Uterus (tissue), 4 donors: ENCODE results near the gene KLHL40. TPM values are rescaled to one million over a fixed set of nuclear protein-coding genes. Genes with fewer than 3 reads are reported as not detected.

Source experiments
- DNase-seq, 2 donors: peaks; one replicate each; pipeline ENCODE4 v3.0.0-alpha.2; 2019 to 2020
- H3K27ac ChIP-seq, 2 donors: fragments of 200-600 bp; sonication (generic); 1 replicate in 1 of 2; 2 replicates in 1 of 2; pipeline ENCODE4 v1.5.1; 2016 to 2018
- H3K27me3 ChIP-seq, 2 donors: fragments of 200-600 bp; sonication (generic); one replicate each; pipeline ENCODE4 v1.5.1; 2018 to 2019; ENCODE audit warnings: control low read depth in 1 of 2
- H3K36me3 ChIP-seq, 2 donors: fragments of 200-600 bp; sonication (generic); one replicate each; pipeline ENCODE4 v1.5.1; 2019; ENCODE audit warnings: control low read depth in 1 of 2
- H3K4me1 ChIP-seq, 2 donors: fragments of 200-600 bp; sonication (generic); one replicate each; pipeline ENCODE4 v1.5.1; 2018 to 2019; ENCODE audit warnings: control low read depth in 1 of 2
- H3K4me3 ChIP-seq, 2 donors: fragments of 200-600 bp; sonication (generic); 1 replicate in 1 of 2; 2 replicates in 1 of 2; pipeline ENCODE4 v1.5.1; 2018 to 2019; ENCODE audit warnings: mild to moderate bottlenecking in 1 of 2
- H3K9me3 ChIP-seq, 2 donors: fragments of 200-600 bp; sonication (generic); one replicate each; pipeline ENCODE4 v1.5.1; 2019; ENCODE audit warnings: control low read depth in 1 of 2
- POLR2A ChIP-seq, 2 donors: fragments of 450-650 bp; IDR thresholded peaks; one replicate each; pipeline ENCODE4 v1.6.1; 2016; ENCODE audit warnings: antibody characterized with exemption in 2 of 2, mild to moderate bottlenecking in 1 of 2, moderate library complexity in 1 of 2
- intact Hi-C: fragments of 100-400 bp; cut with DNase I; formaldehyde crosslinking; loops from one replicate; pipeline ENCODE4 v1.15.1; 2023; ENCODE audit warnings: low total_unique reads
- total RNA-seq, 4 donors: library from RNA; depleted of rRNA in 3 of 4; stranded (reverse); fragments of >200 nt in 3 of 4; gene quantifications; one replicate each; pipeline versions ENCODE4 v1.1.0 to v1.2.4, GENCODE V29; 2014 to 2023
- TF ChIP-seq, protein P1 (sequence below), 4 experiments: fragments of 200-600 bp in 2 of 4; fragments of 450-650 bp in 2 of 4; sonication (generic) in 2 of 4; IDR thresholded peaks; one replicate each; pipeline ENCODE4 v1.5.1; 2016 to 2019; ENCODE audit warnings: antibody characterized with exemption in 4 of 4, mild to moderate bottlenecking in 2 of 4, moderate library complexity in 1 of 4
- donor health status: DM: yes; HTN: yes; CAD: no.

KLHL40 gene
- total RNA-seq, 4 donors from 2014 or later: not detected

GRCh38 chr3:42702066-42702951 lies 17.0 kb downstream of the KLHL40 start, which contains the start of gene HHATL:
TSS of gene HHATL (minus strand) at chr3:42702798. CDS start at chr3:42700826, 1,972 bp downstream.
- TF ChIP-seq, protein P1, sequence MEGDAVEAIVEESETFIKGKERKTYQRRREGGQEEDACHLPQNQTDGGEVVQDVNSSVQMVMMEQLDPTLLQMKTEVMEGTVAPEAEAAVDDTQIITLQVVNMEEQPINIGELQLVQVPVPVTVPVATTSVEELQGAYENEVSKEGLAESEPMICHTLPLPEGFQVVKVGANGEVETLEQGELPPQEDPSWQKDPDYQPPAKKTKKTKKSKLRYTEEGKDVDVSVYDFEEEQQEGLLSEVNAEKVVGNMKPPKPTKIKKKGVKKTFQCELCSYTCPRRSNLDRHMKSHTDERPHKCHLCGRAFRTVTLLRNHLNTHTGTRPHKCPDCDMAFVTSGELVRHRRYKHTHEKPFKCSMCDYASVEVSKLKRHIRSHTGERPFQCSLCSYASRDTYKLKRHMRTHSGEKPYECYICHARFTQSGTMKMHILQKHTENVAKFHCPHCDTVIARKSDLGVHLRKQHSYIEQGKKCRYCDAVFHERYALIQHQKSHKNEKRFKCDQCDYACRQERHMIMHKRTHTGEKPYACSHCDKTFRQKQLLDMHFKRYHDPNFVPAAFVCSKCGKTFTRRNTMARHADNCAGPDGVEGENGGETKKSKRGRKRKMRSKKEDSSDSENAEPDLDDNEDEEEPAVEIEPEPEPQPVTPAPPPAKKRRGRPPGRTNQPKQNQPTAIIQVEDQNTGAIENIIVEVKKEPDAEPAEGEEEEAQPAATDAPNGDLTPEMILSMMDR (IDR thresholded peaks at IDR 0.05): no peak
- TF ChIP-seq POLR2A (IDR thresholded peaks at IDR 0.05): no peak
- H3K9me3 ChIP-seq: no peaks in the 10 kb centered on the region
- no peak for DNase-seq
- H3K27me3 ChIP-seq: no peaks in the 10 kb centered on the region
- H3K4me3 ChIP-seq: no peak within 1 kb of the TSS
- H3K27ac ChIP-seq: no peak within 1 kb of the TSS
- no peaks in the 10 kb centered on the region for H3K4me1 ChIP-seq
- intact Hi-C loops: no loop called here
- H3K36me3 ChIP-seq: no peaks in the 10 kb centered on the region

DNA sequence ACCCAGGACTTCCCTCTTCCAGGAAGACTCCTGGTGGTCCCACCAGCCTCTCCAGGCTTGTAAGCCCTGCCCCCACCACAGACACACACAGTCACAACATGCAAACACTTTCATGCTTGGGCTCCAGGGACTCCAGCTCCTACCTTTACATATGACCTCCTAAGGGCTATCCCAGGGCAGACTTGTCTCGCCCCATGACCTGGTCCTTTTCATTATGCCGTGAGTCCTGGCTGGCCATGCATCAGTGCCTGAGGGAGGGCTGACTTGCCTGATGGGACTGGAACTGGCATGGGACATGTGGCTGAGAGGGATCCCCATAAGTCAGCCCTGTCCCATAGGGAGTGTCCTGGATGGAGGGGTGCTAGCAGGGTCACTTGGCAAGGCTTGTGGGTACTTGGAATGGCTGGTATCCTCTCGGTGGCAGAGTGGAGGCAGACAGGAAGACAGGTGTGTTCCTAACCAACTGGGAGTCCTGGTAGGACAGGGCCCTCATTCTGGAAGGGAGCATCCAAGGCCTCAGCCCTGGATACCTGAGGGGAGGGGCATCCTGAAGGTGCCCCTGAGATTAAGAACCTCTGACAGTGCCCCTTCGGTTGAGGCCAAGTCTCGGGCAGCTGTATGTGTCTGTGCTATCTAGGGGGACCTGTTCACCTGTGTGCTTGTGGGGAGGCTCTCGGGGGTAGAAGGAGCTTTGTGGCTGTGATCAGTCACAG lies 17.8 kb downstream of the KLHL40 start:
- TF ChIP-seq, protein P1 (IDR thresholded peaks at IDR 0.05): no peak
- no peak for TF ChIP-seq POLR2A (IDR thresholded peaks at IDR 0.05)
- Histone ChIP-seq H3K36me3 (no peaks in the 10 kb centered on the region), H3K9me3 (no peaks in the 10 kb centered on the region), H3K27me3 (no peaks in the 10 kb centered on the region), H3K4me3 (no peak overlapping the region), H3K4me1 (no peaks in the 10 kb centered on the region), H3K27ac (no peak overlapping the region)
- intact Hi-C loops: no loop called here
- DNase-seq: no peak

- H3K36me3 ChIP-seq: no peaks in the 10 kb centered on the region
- no peaks in the 10 kb centered on the region for H3K4me1 ChIP-seq
- DNase-seq: no peak
- no peak overlapping the region for H3K4me3 ChIP-seq
- no peak overlapping the region for H3K27ac ChIP-seq
- intact Hi-C loops: no loop called here
- no peak for TF ChIP-seq POLR2A (IDR thresholded peaks at IDR 0.05)
- TF ChIP-seq, protein P1 (IDR thresholded peaks at IDR 0.05): no peak
- H3K9me3 ChIP-seq: no peaks in the 10 kb centered on the region
- H3K27me3 ChIP-seq: no peaks in the 10 kb centered on the region
Observed at GRCh38 chr3:42703695-42704025, 18.3 kb downstream of the KLHL40 start.

GRCh38 chr3:42704136-42704841 lies 19.0 kb downstream of the KLHL40 start:
- Histone ChIP-seq H3K27ac (no peak overlapping the region), H3K4me3 (no peak overlapping the region), H3K4me1 (no peaks in the 10 kb centered on the region), H3K27me3 (no peaks in the 10 kb centered on the region), H3K9me3 (no peaks in the 10 kb centered on the region), H3K36me3 (no peaks in the 10 kb centered on the region)
- TF ChIP-seq POLR2A (IDR thresholded peaks at IDR 0.05): no peak
- TF ChIP-seq, protein P1 (IDR thresholded peaks at IDR 0.05): no peak
- no peak for DNase-seq
- intact Hi-C loops: no loop called here
